NCI-H748 treated with DMSO at 0.1 percent for 48 hours (cell line): ENCODE results near the gene LHPP.

Experiments
- DNase-seq: peaks from one replicate; lab custom pipeline; 2025; lab: John Stamatoyannopoulos, UW

Gene LHPP

GRCh38 chr10:124470544-124471434 is 9.2 kb downstream of the LHPP start:
- no peak for DNase-seq

- no peak for DNase-seq
Observed at GRCh38 chr10:124472071-124472470, 10.4 kb downstream of the LHPP start.

- no peak for DNase-seq
Observed at GRCh38 chr10:124473070-124473469, 11.4 kb downstream of the LHPP start.

- no peak for DNase-seq
Observed at GRCh38 chr10:124474514-124475070, 13.0 kb downstream of the LHPP start.

- no peak for DNase-seq
Observed at GRCh38 chr10:124476043-124476725, 14.6 kb downstream of the LHPP start.

GRCh38 chr10:124477614-124478363 is 16.2 kb downstream of the LHPP start:
- DNase-seq, result no peak

- DNase-seq, result no peak
Observed at GRCh38 chr10:124478515-124478914, 16.9 kb downstream of the LHPP start.

- DNase-seq, result no peak
Observed at GRCh38 chr10:124480860-124481259, 19.2 kb downstream of the LHPP start.

GRCh38 chr10:124481717-124482116 is 20.1 kb downstream of the LHPP start:
- no peak for DNase-seq

GRCh38 chr10:124482236-124482800 is 20.7 kb downstream of the LHPP start:
- DNase-seq, result no peak

GRCh38 chr10:124482876-124483275 is 21.3 kb downstream of the LHPP start:
- no peak for DNase-seq

GRCh38 chr10:124484031-124484430 is 22.4 kb downstream of the LHPP start:
- no peak for DNase-seq

GRCh38 chr10:124484661-124485060 is 23.0 kb downstream of the LHPP start:
- no peak for DNase-seq

GRCh38 chr10:124486635-124487034 is 25.0 kb downstream of the LHPP start:
- no peak for DNase-seq

- DNase-seq, result no peak
Observed at GRCh38 chr10:124491105-124491504, 29.5 kb downstream of the LHPP start.

- no peak for DNase-seq
Observed at GRCh38 chr10:124492266-124492665, 30.6 kb downstream of the LHPP start.

GRCh38 chr10:124493214-124493882 is 31.7 kb downstream of the LHPP start:
- DNase-seq, result peak; percentile 34

- DNase-seq, result no peak
Observed at GRCh38 chr10:124494046-124494807, 32.6 kb downstream of the LHPP start.

GRCh38 chr10:124495162-124495561 is 33.5 kb downstream of the LHPP start:
- no peak for DNase-seq

GRCh38 chr10:124495725-124496124 is 34.1 kb downstream of the LHPP start:
- no peak for DNase-seq

GRCh38 chr10:124496150-124496549 is 34.5 kb downstream of the LHPP start:
- DNase-seq, result no peak
